Liver (tissue), 3 donors: ENCODE measurements around the gene SMPD1.

ENCODE experiments used
- EGR1 ChIP-seq, 2 donors: IDR thresholded peaks; 2 replicates each; pipeline ENCODE4 v1.6.1; 2016 to 2018; ENCODE audit warnings: antibody characterized with exemption in 2 of 2, low read depth in 2 of 2
- HNF4A ChIP-seq, 2 donors: conservative IDR thresholded peaks; 2 replicates each; pipeline ENCODE4 v1.6.1; 2016; ENCODE audit warnings: antibody characterized with exemption in 2 of 2, mild to moderate bottlenecking in 2 of 2
- HNF4G ChIP-seq: IDR thresholded peaks from 2 replicates; pipeline ENCODE4 v1.6.1; 2016; ENCODE audit warnings: antibody characterized with exemption
- RAD21 ChIP-seq, 2 donors: IDR thresholded peaks; 2 replicates each; pipeline ENCODE4 v1.6.1; 2016; ENCODE audit warnings: antibody characterized with exemption in 2 of 2, mild to moderate bottlenecking in 2 of 2
- SP1 ChIP-seq: IDR thresholded peaks from 2 replicates; pipeline ENCODE4 v1.6.1; 2018; ENCODE audit warnings: antibody characterized with exemption, mild to moderate bottlenecking
- YY1 ChIP-seq: IDR thresholded peaks from 2 replicates; pipeline ENCODE4 v1.6.1; 2016; ENCODE audit warnings: antibody characterized with exemption, mild to moderate bottlenecking
- TF ChIP-seq, protein P1 (sequence below): fragments of 150-350 bp; IDR thresholded peaks from 2 replicates; pipeline ENCODE4 v1.5.1; 2017; ENCODE audit warnings: improper control_type of control experiment, low read depth, low read length; ENCODE audit not compliant: missing input control
- TF ChIP-seq, protein P2 (sequence below): IDR thresholded peaks from 2 replicates; pipeline ENCODE4 v1.6.1; 2016; ENCODE audit warnings: antibody characterized with exemption
- TF ChIP-seq, protein P3 (sequence below): IDR thresholded peaks from 2 replicates; pipeline ENCODE4 v1.6.1; 2016; ENCODE audit warnings: antibody characterized with exemption, mild to moderate bottlenecking
- donor health status: healthy.
- donor health status: healthy.

DNA sequence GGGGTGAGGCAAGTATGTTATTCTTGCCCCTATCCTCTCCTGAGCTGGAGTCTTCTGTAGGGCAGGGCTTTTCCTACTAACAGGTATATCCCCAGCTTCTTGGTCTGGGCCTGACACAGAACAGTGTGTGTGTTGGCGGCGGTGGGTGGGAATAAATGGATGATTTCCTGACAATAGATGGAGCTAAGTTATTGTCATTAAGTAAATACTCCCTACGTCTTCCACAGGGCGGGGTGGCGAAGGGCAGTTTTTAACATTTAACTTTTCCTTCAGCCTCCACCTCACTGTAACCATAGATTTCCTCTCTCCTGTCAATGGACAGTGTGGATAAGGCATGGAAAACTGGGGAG, 11.7 kb upstream of the SMPD1 start:
- TF ChIP-seq, protein P1, sequence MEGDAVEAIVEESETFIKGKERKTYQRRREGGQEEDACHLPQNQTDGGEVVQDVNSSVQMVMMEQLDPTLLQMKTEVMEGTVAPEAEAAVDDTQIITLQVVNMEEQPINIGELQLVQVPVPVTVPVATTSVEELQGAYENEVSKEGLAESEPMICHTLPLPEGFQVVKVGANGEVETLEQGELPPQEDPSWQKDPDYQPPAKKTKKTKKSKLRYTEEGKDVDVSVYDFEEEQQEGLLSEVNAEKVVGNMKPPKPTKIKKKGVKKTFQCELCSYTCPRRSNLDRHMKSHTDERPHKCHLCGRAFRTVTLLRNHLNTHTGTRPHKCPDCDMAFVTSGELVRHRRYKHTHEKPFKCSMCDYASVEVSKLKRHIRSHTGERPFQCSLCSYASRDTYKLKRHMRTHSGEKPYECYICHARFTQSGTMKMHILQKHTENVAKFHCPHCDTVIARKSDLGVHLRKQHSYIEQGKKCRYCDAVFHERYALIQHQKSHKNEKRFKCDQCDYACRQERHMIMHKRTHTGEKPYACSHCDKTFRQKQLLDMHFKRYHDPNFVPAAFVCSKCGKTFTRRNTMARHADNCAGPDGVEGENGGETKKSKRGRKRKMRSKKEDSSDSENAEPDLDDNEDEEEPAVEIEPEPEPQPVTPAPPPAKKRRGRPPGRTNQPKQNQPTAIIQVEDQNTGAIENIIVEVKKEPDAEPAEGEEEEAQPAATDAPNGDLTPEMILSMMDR, result no peak
- no peak for TF ChIP-seq YY1
- no peak for TF ChIP-seq HNF4A (conservative IDR thresholded peaks at IDR 0.05)
- TF ChIP-seq, protein P2, sequence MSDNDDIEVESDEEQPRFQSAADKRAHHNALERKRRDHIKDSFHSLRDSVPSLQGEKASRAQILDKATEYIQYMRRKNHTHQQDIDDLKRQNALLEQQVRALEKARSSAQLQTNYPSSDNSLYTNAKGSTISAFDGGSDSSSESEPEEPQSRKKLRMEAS, result no peak
- TF ChIP-seq, protein P3, sequence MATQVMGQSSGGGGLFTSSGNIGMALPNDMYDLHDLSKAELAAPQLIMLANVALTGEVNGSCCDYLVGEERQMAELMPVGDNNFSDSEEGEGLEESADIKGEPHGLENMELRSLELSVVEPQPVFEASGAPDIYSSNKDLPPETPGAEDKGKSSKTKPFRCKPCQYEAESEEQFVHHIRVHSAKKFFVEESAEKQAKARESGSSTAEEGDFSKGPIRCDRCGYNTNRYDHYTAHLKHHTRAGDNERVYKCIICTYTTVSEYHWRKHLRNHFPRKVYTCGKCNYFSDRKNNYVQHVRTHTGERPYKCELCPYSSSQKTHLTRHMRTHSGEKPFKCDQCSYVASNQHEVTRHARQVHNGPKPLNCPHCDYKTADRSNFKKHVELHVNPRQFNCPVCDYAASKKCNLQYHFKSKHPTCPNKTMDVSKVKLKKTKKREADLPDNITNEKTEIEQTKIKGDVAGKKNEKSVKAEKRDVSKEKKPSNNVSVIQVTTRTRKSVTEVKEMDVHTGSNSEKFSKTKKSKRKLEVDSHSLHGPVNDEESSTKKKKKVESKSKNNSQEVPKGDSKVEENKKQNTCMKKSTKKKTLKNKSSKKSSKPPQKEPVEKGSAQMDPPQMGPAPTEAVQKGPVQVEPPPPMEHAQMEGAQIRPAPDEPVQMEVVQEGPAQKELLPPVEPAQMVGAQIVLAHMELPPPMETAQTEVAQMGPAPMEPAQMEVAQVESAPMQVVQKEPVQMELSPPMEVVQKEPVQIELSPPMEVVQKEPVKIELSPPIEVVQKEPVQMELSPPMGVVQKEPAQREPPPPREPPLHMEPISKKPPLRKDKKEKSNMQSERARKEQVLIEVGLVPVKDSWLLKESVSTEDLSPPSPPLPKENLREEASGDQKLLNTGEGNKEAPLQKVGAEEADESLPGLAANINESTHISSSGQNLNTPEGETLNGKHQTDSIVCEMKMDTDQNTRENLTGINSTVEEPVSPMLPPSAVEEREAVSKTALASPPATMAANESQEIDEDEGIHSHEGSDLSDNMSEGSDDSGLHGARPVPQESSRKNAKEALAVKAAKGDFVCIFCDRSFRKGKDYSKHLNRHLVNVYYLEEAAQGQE, result no peak
- no peak for TF ChIP-seq SP1
- TF ChIP-seq HNF4G, result no peak
- no peak for TF ChIP-seq RAD21 (IDR thresholded peaks at IDR 0.05)
- TF ChIP-seq EGR1 (IDR thresholded peaks at IDR 0.05; ENCODE audit: low read depth in 2 of 2), result no peak
